LNCAP (cell line): ENCODE measurements around the gene SLC24A3.

Source experiments
- TF ChIP-seq, protein P1 (sequence below): fragments of 450-650 bp; IDR thresholded peaks from 2 replicates; pipeline ENCODE4 v1.5.1; 2017; ENCODE audit warnings: mild to moderate bottlenecking

The SLC24A3 gene

DNA sequence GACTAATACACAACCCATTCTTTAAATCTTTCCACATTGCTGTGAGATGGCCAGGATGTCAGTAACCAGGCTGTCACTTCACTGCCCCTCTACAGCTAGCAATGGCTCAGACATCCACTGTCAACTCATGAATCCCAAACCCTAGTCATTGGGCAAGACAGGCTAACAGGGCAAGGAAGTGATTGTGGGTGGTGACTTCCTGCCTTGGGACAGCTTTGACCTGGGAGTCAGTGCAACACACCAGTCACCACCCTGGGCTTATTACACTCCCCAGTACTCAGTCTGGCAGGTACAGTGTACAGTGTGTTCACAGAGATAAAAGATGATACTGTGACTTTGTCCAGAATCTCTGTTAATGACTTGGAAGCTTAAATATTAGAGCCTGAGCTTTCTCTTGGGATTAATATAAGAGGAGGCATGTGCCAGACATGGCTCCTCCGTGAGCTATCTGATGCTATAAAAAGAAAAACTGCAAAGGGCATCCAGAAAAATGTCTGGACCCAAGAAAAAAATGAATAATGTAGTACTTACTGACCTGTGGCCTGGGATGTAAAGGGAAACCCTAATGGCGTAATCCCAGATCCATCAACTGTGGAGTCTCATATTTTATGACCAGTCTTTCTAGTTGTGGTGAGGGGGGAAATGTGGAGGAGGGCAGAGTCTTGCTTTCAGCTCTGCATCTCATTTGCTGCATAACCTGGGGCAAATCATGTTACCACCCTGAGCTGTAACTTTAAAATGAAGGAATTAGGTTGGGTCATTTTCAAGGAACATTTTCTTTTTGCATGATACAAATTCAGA, 244.4 kb downstream of the SLC24A3 start:
- TF ChIP-seq, protein P1, sequence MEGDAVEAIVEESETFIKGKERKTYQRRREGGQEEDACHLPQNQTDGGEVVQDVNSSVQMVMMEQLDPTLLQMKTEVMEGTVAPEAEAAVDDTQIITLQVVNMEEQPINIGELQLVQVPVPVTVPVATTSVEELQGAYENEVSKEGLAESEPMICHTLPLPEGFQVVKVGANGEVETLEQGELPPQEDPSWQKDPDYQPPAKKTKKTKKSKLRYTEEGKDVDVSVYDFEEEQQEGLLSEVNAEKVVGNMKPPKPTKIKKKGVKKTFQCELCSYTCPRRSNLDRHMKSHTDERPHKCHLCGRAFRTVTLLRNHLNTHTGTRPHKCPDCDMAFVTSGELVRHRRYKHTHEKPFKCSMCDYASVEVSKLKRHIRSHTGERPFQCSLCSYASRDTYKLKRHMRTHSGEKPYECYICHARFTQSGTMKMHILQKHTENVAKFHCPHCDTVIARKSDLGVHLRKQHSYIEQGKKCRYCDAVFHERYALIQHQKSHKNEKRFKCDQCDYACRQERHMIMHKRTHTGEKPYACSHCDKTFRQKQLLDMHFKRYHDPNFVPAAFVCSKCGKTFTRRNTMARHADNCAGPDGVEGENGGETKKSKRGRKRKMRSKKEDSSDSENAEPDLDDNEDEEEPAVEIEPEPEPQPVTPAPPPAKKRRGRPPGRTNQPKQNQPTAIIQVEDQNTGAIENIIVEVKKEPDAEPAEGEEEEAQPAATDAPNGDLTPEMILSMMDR = no peak

DNA sequence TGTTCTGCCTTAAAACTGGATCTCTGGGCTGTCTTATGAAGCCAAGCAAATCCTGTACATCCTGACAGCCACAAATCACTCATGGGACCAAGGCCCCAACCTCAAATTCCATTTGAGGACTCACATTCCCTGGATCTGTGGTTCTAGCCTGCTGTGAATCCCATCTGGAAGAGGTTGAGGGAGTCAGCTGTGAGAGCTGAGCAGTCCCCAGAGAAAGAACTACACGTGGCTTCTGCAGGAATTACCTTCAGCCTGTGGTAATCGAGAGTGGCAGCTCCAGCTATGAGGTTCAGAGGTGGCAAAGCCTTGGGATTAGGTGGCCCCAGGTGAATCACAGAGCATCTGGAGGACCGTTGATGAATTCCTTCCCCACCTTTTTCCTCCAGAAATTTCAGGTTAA, 245.2 kb downstream of the SLC24A3 start:
- TF ChIP-seq, protein P1 = no peak

DNA sequence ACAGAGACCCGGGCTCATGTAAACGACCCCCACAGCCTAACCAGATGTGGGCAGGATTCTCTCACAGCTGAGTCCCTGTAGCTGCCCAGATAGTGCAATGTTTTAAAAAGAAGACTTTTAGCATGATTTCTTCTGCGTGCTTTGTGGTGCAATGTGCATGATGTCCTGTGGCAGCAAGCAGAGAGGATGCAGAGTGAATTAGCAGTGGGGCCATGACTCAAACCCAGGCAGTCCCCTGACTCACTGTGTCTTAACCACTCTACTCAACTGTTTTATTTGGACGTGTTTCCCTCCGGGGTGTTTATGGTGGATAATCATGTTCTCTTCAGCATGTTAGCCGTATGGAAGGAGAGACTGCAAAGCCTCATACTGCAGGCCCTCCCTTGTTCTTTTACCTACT, 247.9 kb downstream of the SLC24A3 start:
- TF ChIP-seq, protein P1 = no peak

DNA sequence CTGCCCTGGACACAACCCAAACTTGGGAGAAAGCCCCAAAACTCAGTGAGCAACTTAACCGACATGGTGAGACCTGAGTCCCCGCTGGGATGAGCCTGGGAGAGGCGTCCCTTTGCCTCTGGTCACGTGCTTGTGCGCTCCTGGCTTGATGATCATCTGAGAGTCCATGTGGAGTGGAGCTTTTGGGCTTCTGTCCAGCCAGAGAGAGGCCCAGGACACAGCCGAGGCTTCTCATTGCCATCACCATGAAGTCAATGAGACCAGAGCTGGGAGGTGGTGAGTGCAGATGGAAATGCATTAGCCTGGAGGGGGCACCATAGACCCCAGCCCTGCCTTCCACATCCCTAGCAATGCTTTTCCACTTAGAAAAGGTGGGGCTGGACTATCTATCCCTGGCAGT, 250.0 kb downstream of the SLC24A3 start:
- TF ChIP-seq, protein P1 = no peak

DNA sequence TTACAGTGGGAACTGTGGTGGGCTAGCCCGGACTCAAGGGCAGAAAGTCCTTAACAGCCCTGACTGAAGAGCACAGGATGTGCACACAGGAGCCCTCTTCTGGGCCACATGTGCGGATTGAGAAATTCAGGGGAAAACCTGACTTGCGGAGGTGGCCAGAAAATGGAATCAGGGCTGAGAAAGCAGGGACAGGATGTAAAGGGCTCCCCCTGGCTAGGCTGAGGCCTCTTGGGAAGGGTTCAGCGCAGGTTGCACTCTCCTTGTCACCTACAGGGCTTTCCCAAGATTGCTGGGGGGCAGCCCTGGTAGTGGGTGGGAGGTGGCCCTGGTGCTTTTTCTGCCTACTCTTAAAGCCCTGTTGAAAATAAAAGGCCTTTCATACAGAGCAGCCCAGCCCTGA, 251.2 kb downstream of the SLC24A3 start:
- TF ChIP-seq, protein P1 = no peak

DNA sequence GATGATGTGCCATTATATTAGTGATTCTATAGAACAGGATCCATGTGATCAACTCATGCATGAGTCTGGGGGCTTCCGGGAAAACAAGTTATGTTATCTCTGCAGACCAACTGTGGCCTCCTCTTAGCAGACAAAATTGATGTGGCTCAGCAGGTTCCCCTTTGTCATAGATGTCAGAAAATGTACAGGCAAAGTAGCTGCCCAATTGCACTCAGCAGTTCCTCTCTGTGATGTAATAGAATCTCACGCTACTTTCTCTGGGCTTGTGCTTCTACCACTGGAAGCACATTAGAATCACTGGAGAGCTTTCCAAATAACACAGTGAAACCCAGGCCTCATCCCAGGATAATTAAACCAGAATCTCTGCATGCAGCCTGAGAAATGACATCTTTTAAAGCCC, 253.1 kb downstream of the SLC24A3 start:
- TF ChIP-seq, protein P1 = no peak

DNA sequence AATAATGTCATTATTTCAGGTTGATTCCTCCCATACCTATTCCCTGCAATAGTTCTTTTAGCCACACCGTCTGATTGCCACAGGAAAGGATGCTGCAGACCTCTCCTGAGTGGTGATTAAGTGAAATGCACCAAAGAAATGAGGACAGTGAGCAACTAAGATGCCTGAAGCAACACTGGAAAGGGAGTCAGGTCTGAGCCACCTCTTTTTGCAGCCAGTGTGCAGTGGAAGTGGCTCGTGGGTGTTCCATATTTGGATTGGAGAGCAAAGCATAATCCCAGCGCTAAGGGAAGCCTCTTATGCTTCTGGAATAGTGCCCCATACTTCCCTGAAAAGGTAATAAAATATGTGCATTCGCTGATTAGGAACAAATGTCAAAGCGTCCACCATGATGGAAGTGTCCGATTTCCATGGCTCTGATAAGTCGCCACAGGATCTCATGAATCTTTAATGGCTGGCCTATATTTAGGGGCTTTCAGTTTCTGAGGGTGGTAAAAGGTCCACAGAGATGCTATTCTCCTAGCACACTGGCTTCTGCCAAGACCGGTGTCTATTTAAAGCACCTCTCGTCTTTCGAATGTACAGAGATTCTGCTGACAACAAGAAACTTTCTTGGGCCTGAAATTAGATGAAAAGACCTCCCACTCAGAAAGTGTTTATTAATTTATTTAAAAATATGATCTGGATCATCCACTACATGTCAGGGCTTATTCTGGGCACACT, 253.9 kb downstream of the SLC24A3 start:
- TF ChIP-seq, protein P1 = no peak
